Pancreas (tissue), 10 donors: ENCODE measurements around the gene PTPN14. TPM values are rescaled to one million over a fixed set of nuclear protein-coding genes. Genes with fewer than 3 reads are reported as not detected.
A peak's percentile ranks its signal among the peaks of the same experiment; 100 is the strongest.

Experiments
- ATAC-seq, 4 donors: fragments of 200-7000 bp; cut with Tn5 transposase; one replicate each; pipeline versions ENCODE4 v1.8.0 to v1.9.1; 2020; ENCODE audit warnings: mild to moderate bottlenecking in 4 of 4, moderate library complexity in 4 of 4
- DNase-seq, 6 donors: peaks; one replicate each; pipeline ENCODE4 v3.0.0-alpha.2; 2020
- FAIRE-seq: peaks from 2 replicates; lab custom pipeline; 2012; peaks lifted over from hg19 to GRCh38; lab: Jason Lieb, UNC
- H3K27ac ChIP-seq, 4 donors: fragments of 200-600 bp; sonication (generic); 1 replicate in 3 of 4; 2 replicates in 1 of 4; pipeline versions ENCODE4 v1.5.0 to v1.8.0; 2020
- H3K27me3 ChIP-seq, 4 donors: fragments of 200-600 bp; one replicate each; pipeline ENCODE4 v1.8.0; 2021
- H3K36me3 ChIP-seq, 3 donors: fragments of 200-600 bp; sonication (generic) in 1 of 3; one replicate each; pipeline versions ENCODE4 v1.5.0 to v1.8.0; 2020 to 2021
- H3K4me1 ChIP-seq, 3 donors: fragments of 200-600 bp; one replicate each; pipeline ENCODE4 v1.8.0; 2021
- H3K4me3 ChIP-seq, 4 donors: fragments of 200-600 bp; sonication (generic) in 2 of 4; one replicate each; pipeline versions ENCODE4 v1.5.0 to v1.8.0; 2020 to 2021
- H3K9me3 ChIP-seq, 4 donors: fragments of 200-600 bp; one replicate each; pipeline ENCODE4 v1.8.0; 2021
- CTCF ChIP-seq, 4 donors: fragments of 200-600 bp; sonication (generic) in 3 of 4; IDR thresholded peaks; one replicate each; pipeline versions ENCODE4 v1.5.0 to v1.8.0; 2021; ENCODE audit warnings: antibody characterized with exemption in 4 of 4
- WGBS, 2 donors: extraction: QIAGEN DNeasy Blood & Tissue Kit; methylation state at CpG; one replicate each; pipeline ENCODE4 v1.1.7; 2013; 5-methylcytosine and 5-hydroxymethylcytosine counted together
- intact Hi-C, 3 donors: fragments of 100-400 bp; cut with DNase I; formaldehyde crosslinking; loops; one replicate each; pipeline versions ENCODE4 v1.11.1 to v1.14.2; 2022
- polyA plus RNA-seq, 2 donors: library from polyadenylated mRNA; stranded (reverse); fragments of 200-250 nt; gene quantifications; one replicate each; pipeline ENCODE4 v1.2.3, GENCODE V29; 2013
- total RNA-seq, 6 donors: library from RNA; stranded (reverse); fragmentation: NEBNext Ultra II Directional in 4 of 6; extraction: Animal tissue kit (Norgen Biotek cat#: 25700) in 4 of 6; gene quantifications; one replicate each; pipeline versions ENCODE4 v1.2.1 to v1.2.4, GENCODE V29; 2021 to 2023
- donor health status: healthy with polysubstance abuse.
- donor health status: DM: no; HTN: no; CAD: no; lungs with moderate emphysema.
- donor health status: DM: no; HTN: no; CAD: no.
- donor health status: control.
- donor health status: control.
- donor health status: Bipolar disorder and iron deficiency.
- donor health status: DM: yes; HTN: yes; CAD: no.
- donor health status: DM: no; HTN: no; CAD: no.
- donor health status: DM: no; HTN: no; CAD: no.
- donor health status: DM: yes; HTN: yes; CAD: no.

PTPN14 gene
- total and polyA plus RNA-seq, 8 donors, result 1.9 to 17.5 (median 11.5) TPM

GRCh38 chr1:214370615-214371014 lies 180.8 kb downstream of the PTPN14 start:
- no peak overlapping the region for H3K4me3 ChIP-seq
- WGBS, 2 donors, result 89 to 93% methylated on average over 3 of the region's 3 CpGs
- H3K27ac ChIP-seq, result no peak overlapping the region
- no peaks in the 10 kb centered on the region for H3K27me3 ChIP-seq
- H3K4me1 ChIP-seq, result no peaks in the 10 kb centered on the region
- no peaks in the 10 kb centered on the region for H3K9me3 ChIP-seq
- H3K36me3 ChIP-seq, result peaks cover 0 to 14% (median 0%) of the 10 kb centered on the region in 3 donors
- ATAC-seq (no peak), DNase-seq (no peak), FAIRE-seq (no peak)
- TF ChIP-seq CTCF (IDR thresholded peaks at IDR 0.05), result no peak
- intact Hi-C loops, result no loop called here

GRCh38 chr1:214369364-214369763 lies 182.0 kb downstream of the PTPN14 start:
- H3K27ac ChIP-seq, result no peak overlapping the region
- ATAC-seq, result no peak
- no peak for DNase-seq
- H3K4me3 ChIP-seq, result no peak overlapping the region
- H3K9me3 ChIP-seq, result no peaks in the 10 kb centered on the region
- no peaks in the 10 kb centered on the region for H3K27me3 ChIP-seq
- TF ChIP-seq CTCF (IDR thresholded peaks at IDR 0.05), result no peak
- intact Hi-C loops, result no loop called here
- 51 to 53% methylated on average over 8 of the region's 8 CpGs for WGBS, 2 donors
- no peaks in the 10 kb centered on the region for H3K4me1 ChIP-seq
- H3K36me3 ChIP-seq, result peaks cover 0 to 12% (median 0%) of the 10 kb centered on the region in 3 donors
- FAIRE-seq, result no peak

GRCh38 chr1:214367841-214368240 lies 183.6 kb downstream of the PTPN14 start:
- WGBS, 2 donors, result 87 to 91% methylated on average over 5 of the region's 5 CpGs
- Histone ChIP-seq H3K27me3 (no peaks in the 10 kb centered on the region), H3K36me3 (peaks cover 0 to 21% (median 0%) of the 10 kb centered on the region in 3 donors), H3K9me3 (no peaks in the 10 kb centered on the region), H3K27ac (no peak overlapping the region), H3K4me1 (no peaks in the 10 kb centered on the region), H3K4me3 (no peak overlapping the region)
- no peak for TF ChIP-seq CTCF (IDR thresholded peaks at IDR 0.05)
- DNase-seq (no peak), ATAC-seq (no peak), FAIRE-seq (no peak)
- intact Hi-C loops, result no loop called here

GRCh38 chr1:214364786-214365295 lies 186.6 kb downstream of the PTPN14 start:
- 82 to 90% methylated on average over 4 of the region's 4 CpGs for WGBS, 2 donors
- Histone ChIP-seq H3K9me3 (no peaks in the 10 kb centered on the region), H3K36me3 (peaks cover 0 to 30% (median 0%) of the 10 kb centered on the region in 3 donors), H3K27ac (no peak overlapping the region), H3K27me3 (no peaks in the 10 kb centered on the region), H3K4me3 (no peak overlapping the region), H3K4me1 (no peaks in the 10 kb centered on the region)
- DNase-seq (no peak), ATAC-seq (no peak), FAIRE-seq (no peak)
- TF ChIP-seq CTCF (IDR thresholded peaks at IDR 0.05), result no peak
- intact Hi-C loops, result no loop called here

- H3K27ac ChIP-seq, result no peak overlapping the region
- ATAC-seq, result peak in 1 of 4 donors; percentile 47
- no peak for TF ChIP-seq CTCF (IDR thresholded peaks at IDR 0.05)
- H3K4me3 ChIP-seq, result no peak overlapping the region
- H3K27me3 ChIP-seq, result no peaks in the 10 kb centered on the region
- no peak for FAIRE-seq
- peak in 1 of 6 donors; percentile 51 for DNase-seq
- H3K36me3 ChIP-seq, result peaks cover 0 to 32% (median 0%) of the 10 kb centered on the region in 3 donors
- intact Hi-C loops, result no loop called here
- no peaks in the 10 kb centered on the region for H3K9me3 ChIP-seq
- WGBS, 2 donors, result 87 to 94% methylated on average over 12 of the region's 12 CpGs
- H3K4me1 ChIP-seq, result no peaks in the 10 kb centered on the region
Measured at GRCh38 chr1:214364386-214364785, 187.0 kb downstream of the PTPN14 start.
